ENCODE measurements around the gene ITIH4.

GRCh38 chr3:52816654-52817053 lies 13.8 kb downstream of the ITIH4 start:
- TF ChIP-seq JUNB (IDR thresholded peaks at IDR 0.05) (no peak), EZH2 (IDR thresholded peaks at IDR 0.05; ENCODE audit: borderline replicate concordance, control insufficient read depth, low read depth, low read length) (no peak), RCOR1 (conservative IDR thresholded peaks at IDR 0.05; ENCODE audit: low read depth, low read length) (no peak), ESRRA (IDR thresholded peaks at IDR 0.05; ENCODE audit: low read length) (no peak), POLR2AphosphoS5 (IDR thresholded peaks at IDR 0.05; ENCODE audit: low read length) (no peak), YY1 (IDR thresholded peaks at IDR 0.05; ENCODE audit: low read depth, low read length) (no peak), FOXM1 (IDR thresholded peaks at IDR 0.05; ENCODE audit: low read depth, low read length) (no peak), GABPA (IDR thresholded peaks at IDR 0.05; ENCODE audit: low read depth) (no peak), IKZF1 (conservative IDR thresholded peaks at IDR 0.05) (no peak), TAF1 (IDR thresholded peaks at IDR 0.05; ENCODE audit: borderline replicate concordance, low read depth, low read length) (no peak), PBX3 (IDR thresholded peaks at IDR 0.05; ENCODE audit: insufficient replicate concordance, low read depth, low read length) (no peak)
- TF ChIP-seq, protein P1, sequence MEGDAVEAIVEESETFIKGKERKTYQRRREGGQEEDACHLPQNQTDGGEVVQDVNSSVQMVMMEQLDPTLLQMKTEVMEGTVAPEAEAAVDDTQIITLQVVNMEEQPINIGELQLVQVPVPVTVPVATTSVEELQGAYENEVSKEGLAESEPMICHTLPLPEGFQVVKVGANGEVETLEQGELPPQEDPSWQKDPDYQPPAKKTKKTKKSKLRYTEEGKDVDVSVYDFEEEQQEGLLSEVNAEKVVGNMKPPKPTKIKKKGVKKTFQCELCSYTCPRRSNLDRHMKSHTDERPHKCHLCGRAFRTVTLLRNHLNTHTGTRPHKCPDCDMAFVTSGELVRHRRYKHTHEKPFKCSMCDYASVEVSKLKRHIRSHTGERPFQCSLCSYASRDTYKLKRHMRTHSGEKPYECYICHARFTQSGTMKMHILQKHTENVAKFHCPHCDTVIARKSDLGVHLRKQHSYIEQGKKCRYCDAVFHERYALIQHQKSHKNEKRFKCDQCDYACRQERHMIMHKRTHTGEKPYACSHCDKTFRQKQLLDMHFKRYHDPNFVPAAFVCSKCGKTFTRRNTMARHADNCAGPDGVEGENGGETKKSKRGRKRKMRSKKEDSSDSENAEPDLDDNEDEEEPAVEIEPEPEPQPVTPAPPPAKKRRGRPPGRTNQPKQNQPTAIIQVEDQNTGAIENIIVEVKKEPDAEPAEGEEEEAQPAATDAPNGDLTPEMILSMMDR (IDR thresholded peaks at IDR 0.05 in 2 of 3, conservative IDR thresholded peaks at IDR 0.05 in 1 of 3; ENCODE audit: control insufficient read depth in 2 of 3, extremely low read depth in 1 of 3, insufficient read depth in 1 of 3, low read depth in 3 of 3, low read length in 3 of 3), result no peak
- TF ChIP-seq, protein P2, sequence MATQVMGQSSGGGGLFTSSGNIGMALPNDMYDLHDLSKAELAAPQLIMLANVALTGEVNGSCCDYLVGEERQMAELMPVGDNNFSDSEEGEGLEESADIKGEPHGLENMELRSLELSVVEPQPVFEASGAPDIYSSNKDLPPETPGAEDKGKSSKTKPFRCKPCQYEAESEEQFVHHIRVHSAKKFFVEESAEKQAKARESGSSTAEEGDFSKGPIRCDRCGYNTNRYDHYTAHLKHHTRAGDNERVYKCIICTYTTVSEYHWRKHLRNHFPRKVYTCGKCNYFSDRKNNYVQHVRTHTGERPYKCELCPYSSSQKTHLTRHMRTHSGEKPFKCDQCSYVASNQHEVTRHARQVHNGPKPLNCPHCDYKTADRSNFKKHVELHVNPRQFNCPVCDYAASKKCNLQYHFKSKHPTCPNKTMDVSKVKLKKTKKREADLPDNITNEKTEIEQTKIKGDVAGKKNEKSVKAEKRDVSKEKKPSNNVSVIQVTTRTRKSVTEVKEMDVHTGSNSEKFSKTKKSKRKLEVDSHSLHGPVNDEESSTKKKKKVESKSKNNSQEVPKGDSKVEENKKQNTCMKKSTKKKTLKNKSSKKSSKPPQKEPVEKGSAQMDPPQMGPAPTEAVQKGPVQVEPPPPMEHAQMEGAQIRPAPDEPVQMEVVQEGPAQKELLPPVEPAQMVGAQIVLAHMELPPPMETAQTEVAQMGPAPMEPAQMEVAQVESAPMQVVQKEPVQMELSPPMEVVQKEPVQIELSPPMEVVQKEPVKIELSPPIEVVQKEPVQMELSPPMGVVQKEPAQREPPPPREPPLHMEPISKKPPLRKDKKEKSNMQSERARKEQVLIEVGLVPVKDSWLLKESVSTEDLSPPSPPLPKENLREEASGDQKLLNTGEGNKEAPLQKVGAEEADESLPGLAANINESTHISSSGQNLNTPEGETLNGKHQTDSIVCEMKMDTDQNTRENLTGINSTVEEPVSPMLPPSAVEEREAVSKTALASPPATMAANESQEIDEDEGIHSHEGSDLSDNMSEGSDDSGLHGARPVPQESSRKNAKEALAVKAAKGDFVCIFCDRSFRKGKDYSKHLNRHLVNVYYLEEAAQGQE (IDR thresholded peaks at IDR 0.05; ENCODE audit: low read depth, low read length), result no peak
- TF ChIP-seq, protein P3, sequence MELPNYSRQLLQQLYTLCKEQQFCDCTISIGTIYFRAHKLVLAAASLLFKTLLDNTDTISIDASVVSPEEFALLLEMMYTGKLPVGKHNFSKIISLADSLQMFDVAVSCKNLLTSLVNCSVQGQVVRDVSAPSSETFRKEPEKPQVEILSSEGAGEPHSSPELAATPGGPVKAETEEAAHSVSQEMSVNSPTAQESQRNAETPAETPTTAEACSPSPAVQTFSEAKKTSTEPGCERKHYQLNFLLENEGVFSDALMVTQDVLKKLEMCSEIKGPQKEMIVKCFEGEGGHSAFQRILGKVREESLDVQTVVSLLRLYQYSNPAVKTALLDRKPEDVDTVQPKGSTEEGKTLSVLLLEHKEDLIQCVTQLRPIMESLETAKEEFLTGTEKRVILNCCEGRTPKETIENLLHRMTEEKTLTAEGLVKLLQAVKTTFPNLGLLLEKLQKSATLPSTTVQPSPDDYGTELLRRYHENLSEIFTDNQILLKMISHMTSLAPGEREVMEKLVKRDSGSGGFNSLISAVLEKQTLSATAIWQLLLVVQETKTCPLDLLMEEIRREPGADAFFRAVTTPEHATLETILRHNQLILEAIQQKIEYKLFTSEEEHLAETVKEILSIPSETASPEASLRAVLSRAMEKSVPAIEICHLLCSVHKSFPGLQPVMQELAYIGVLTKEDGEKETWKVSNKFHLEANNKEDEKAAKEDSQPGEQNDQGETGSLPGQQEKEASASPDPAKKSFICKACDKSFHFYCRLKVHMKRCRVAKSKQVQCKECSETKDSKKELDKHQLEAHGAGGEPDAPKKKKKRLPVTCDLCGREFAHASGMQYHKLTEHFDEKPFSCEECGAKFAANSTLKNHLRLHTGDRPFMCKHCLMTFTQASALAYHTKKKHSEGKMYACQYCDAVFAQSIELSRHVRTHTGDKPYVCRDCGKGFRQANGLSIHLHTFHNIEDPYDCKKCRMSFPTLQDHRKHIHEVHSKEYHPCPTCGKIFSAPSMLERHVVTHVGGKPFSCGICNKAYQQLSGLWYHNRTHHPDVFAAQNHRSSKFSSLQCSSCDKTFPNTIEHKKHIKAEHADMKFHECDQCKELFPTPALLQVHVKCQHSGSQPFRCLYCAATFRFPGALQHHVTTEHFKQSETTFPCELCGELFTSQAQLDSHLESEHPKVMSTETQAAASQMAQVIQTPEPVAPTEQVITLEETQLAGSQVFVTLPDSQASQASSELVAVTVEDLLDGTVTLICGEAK (IDR thresholded peaks at IDR 0.05; ENCODE audit: borderline replicate concordance), result no peak

All from GM12878 (cell line).